ENCODE data around the gene APELA.

GRCh38 chr4:164945146-164945545 is 68.2 kb downstream of the APELA start:
- TF ChIP-seq, protein P1, sequence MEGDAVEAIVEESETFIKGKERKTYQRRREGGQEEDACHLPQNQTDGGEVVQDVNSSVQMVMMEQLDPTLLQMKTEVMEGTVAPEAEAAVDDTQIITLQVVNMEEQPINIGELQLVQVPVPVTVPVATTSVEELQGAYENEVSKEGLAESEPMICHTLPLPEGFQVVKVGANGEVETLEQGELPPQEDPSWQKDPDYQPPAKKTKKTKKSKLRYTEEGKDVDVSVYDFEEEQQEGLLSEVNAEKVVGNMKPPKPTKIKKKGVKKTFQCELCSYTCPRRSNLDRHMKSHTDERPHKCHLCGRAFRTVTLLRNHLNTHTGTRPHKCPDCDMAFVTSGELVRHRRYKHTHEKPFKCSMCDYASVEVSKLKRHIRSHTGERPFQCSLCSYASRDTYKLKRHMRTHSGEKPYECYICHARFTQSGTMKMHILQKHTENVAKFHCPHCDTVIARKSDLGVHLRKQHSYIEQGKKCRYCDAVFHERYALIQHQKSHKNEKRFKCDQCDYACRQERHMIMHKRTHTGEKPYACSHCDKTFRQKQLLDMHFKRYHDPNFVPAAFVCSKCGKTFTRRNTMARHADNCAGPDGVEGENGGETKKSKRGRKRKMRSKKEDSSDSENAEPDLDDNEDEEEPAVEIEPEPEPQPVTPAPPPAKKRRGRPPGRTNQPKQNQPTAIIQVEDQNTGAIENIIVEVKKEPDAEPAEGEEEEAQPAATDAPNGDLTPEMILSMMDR (IDR thresholded peaks at IDR 0.05): no peak
- TF ChIP-seq POLR2A (IDR thresholded peaks at IDR 0.05): no peak

All from suprapubic skin (tissue), 3 donors.